ENCODE data around the gene EIF3K. TPM values are rescaled to one million over a fixed set of nuclear protein-coding genes. Genes with fewer than 3 reads are reported as not detected.

EIF3K gene
- total RNA-seq, 1 donor from 2014 or later, result 598 TPM

DNA sequence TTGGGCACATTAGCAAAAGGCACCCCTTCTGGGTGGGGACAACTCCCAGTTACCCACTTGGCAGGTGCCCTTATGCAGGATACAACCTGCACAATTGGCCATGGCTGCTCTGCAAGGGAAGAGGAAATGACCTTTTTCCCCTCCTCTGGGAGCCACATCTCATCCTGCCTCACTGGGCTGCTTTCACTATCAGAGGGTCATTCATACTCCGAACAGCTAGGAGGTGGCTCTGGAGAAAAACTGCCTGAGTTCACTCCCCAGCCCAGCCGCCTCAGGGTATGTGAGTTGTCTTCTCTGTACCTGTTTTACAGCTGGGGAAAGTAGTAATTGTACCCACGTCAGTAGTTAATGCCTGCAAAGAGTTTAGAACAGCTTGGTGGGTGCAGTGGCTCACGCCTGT lies 21.4 kb downstream of the EIF3K start:
- Histone ChIP-seq H3K9me3 (replicated peaks) (no peaks in the 10 kb centered on the region), H3K27me3 (ENCODE audit: low read depth) (no peaks in the 10 kb centered on the region), H3K36me3 (peaks cover 27% of the 10 kb centered on the region), H3K27ac (replicated peaks) (peak overlapping the region; percentile 83), H3K4me3 (peak overlapping the region; percentile 27), H3K4me1 (peaks cover 53% of the 10 kb centered on the region)
- no peak for DNase-seq
- TF ChIP-seq, protein P1, sequence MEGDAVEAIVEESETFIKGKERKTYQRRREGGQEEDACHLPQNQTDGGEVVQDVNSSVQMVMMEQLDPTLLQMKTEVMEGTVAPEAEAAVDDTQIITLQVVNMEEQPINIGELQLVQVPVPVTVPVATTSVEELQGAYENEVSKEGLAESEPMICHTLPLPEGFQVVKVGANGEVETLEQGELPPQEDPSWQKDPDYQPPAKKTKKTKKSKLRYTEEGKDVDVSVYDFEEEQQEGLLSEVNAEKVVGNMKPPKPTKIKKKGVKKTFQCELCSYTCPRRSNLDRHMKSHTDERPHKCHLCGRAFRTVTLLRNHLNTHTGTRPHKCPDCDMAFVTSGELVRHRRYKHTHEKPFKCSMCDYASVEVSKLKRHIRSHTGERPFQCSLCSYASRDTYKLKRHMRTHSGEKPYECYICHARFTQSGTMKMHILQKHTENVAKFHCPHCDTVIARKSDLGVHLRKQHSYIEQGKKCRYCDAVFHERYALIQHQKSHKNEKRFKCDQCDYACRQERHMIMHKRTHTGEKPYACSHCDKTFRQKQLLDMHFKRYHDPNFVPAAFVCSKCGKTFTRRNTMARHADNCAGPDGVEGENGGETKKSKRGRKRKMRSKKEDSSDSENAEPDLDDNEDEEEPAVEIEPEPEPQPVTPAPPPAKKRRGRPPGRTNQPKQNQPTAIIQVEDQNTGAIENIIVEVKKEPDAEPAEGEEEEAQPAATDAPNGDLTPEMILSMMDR (IDR thresholded peaks at IDR 0.05; ENCODE audit: borderline replicate concordance), result peak; percentile 36
- intact Hi-C loops (cut with micrococcal nuclease), result no loop called here

DNA sequence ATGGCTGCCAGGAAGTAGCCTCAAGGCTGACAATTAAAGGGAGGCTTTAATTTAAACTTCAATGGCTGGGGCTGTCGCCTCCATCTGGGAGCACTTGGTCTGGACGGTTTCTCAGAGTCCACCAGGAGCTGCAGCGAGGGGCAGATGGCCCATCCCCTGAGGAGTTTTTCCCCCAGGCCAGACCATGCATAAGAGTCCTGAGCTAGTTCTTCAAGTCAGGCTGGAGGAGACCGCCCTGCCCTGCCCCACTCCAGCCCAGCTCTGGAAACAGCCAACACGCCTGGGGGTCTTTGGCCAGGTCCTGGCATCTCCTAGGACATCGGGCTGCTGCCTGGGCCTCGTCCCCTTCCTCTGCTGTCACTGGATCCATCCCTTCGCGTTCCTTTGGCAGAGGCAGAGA lies 23.2 kb downstream of the EIF3K start:
- intact Hi-C loops (cut with micrococcal nuclease), result no loop called here
- H3K4me3 ChIP-seq, result no peak overlapping the region
- no peak for DNase-seq
- TF ChIP-seq, protein P1 (IDR thresholded peaks at IDR 0.05; ENCODE audit: borderline replicate concordance), result no peak
- H3K27ac ChIP-seq (replicated peaks), result peak overlapping the region; percentile 83
- H3K4me1 ChIP-seq, result peaks cover 42% of the 10 kb centered on the region
- H3K36me3 ChIP-seq, result peaks cover 10% of the 10 kb centered on the region
- no peaks in the 10 kb centered on the region for H3K27me3 ChIP-seq (ENCODE audit: low read depth)
- no peaks in the 10 kb centered on the region for H3K9me3 ChIP-seq (replicated peaks)

DNA sequence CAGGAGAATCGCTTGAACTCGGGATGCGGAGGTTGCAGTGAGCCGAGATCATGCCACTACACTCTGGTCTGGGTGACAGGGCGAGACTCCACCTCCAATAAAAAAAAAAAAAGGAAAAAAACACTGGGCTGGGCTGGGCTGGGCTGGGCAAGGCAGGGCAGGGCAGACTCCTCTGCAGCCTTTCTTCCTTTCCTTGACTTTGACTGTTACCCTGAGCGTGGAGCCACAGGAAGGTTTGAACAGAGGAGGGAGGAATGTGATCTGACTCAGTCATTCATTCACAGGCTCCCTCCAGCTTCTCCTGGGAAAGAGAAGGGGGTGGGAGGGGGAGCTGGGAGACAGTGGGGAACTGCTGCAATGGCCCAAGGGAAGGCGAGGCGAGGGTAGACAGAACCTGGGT lies 25.7 kb downstream of the EIF3K start:
- TF ChIP-seq, protein P1 (IDR thresholded peaks at IDR 0.05; ENCODE audit: borderline replicate concordance), result no peak
- peaks cover 57% of the 10 kb centered on the region for H3K4me1 ChIP-seq
- no peak overlapping the region for H3K4me3 ChIP-seq
- DNase-seq, result no peak
- no peaks in the 10 kb centered on the region for H3K27me3 ChIP-seq (ENCODE audit: low read depth)
- no peaks in the 10 kb centered on the region for H3K9me3 ChIP-seq (replicated peaks)
- no peak overlapping the region for H3K27ac ChIP-seq (replicated peaks)
- intact Hi-C loops (cut with micrococcal nuclease), result no loop called here
- H3K36me3 ChIP-seq, result no peaks in the 10 kb centered on the region

DNA sequence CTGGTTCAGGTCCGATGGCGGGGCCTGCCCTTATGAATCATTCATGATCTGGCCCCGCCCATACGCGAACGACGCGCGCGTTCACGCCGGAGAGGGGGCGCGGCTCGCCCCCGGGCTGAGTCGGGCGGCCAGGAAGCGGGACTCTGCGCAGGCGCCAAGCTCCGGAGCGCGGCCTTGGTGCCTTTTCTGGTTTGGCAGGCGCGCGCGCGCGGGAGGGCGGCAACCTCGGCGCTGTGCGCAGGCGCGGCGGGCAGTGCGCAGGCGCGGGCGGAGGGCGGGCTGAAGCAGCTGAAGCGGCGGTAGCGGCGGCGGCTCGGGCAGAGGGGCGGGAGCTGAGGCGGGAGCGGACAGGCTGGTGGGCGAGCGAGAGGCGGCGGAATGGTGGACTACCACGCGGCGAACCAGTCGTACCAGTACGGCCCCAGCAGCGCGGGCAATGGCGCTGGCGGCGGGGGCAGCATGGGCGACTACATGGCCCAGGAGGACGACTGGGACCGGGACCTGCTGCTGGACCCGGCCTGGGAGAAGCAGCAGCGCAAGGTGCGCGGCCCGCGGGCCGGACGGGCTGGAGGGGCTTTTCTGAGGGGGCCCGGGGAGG lies 28.5 kb downstream of the EIF3K start, which contains the start of gene ACTN4:
Gene ACTN4, plus strand, starts transcription at position 282 of the 598 bp plus-strand sequence. Its CDS starts 97 bp downstream, at position 379.
- H3K36me3 ChIP-seq, result no peaks in the 10 kb centered on the region
- DNase-seq, result peak; percentile 100
- intact Hi-C loops (cut with micrococcal nuclease), result no loop called here
- H3K27me3 ChIP-seq (ENCODE audit: low read depth), result no peaks in the 10 kb centered on the region
- peak within 1 kb of the TSS; percentile 95 for H3K27ac ChIP-seq (replicated peaks)
- TF ChIP-seq, protein P1 (IDR thresholded peaks at IDR 0.05; ENCODE audit: borderline replicate concordance), result no peak
- no peaks in the 10 kb centered on the region for H3K9me3 ChIP-seq (replicated peaks)
- H3K4me3 ChIP-seq, result peak within 1 kb of the TSS; percentile 94
- H3K4me1 ChIP-seq, result peaks cover 59% of the 10 kb centered on the region

DNA sequence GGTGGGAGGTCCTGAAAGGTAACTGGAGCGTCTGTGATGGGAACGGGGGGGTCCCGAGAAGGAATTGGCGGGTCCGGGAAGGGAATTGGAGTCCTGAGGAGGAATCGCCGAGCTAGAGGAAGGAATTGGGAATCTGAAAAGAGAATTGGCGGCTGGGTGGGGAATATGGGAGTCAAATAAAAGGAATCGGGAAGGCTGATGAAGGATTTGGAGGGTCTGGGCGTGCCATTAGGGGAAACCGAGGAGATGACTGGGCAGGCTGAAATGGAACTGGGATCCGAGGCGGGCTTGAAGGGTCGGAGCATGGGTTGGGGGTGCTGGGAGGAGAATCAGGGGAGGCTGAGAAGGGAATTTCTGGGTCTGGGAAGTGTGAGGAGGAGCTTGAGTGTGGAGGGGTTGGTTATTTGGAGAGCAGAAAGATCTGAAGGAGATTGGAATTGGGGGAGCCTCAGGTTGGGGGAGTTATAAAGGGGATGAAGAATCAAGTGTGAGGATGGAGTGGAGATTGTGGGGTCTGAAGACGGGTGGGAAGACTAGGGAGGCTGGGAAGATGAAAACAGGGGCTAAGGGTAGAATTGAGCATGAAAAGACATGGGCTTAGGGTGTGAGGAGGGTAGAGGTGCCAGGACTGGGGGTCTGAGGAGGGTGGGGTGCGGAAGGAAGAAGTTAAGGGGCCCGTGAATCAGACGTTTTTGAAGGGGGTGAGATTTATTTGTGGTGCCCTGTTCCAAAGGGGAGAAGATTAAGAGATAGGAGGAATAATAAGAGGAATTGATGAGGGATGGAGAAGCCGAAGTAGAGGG lies 29.2 kb downstream of the EIF3K start:
- intact Hi-C loops (cut with micrococcal nuclease), result no loop called here
- Histone ChIP-seq H3K4me1 (peaks cover 63% of the 10 kb centered on the region), H3K36me3 (no peaks in the 10 kb centered on the region), H3K27me3 (ENCODE audit: low read depth) (no peaks in the 10 kb centered on the region), H3K27ac (replicated peaks) (peak overlapping the region; percentile 95), H3K9me3 (replicated peaks) (no peaks in the 10 kb centered on the region), H3K4me3 (peak overlapping the region; percentile 94)
- TF ChIP-seq, protein P1 (IDR thresholded peaks at IDR 0.05; ENCODE audit: borderline replicate concordance), result no peak
- DNase-seq, result no peak
